Measurements from ENCODE around the gene EXOC6B.

The EXOC6B gene

GRCh38 chr2:72825257-72826155, at the start of gene EXOC6B:
EXOC6B (minus strand) TSS chr2:72826033.
- peak; percentile 95 for DNase-seq

- DNase-seq: no peak
These were observed 46.0 kb upstream of the EXOC6B start for GRCh38 chr2:72871880-72872279.

GRCh38 chr2:72871060-72871459, 45.2 kb upstream of the EXOC6B start:
- DNase-seq: no peak

- DNase-seq: no peak
These were observed 38.7 kb upstream of the EXOC6B start for GRCh38 chr2:72864500-72864899.

GRCh38 chr2:72863046-72863445, 37.2 kb upstream of the EXOC6B start:
- no peak for DNase-seq

DNA sequence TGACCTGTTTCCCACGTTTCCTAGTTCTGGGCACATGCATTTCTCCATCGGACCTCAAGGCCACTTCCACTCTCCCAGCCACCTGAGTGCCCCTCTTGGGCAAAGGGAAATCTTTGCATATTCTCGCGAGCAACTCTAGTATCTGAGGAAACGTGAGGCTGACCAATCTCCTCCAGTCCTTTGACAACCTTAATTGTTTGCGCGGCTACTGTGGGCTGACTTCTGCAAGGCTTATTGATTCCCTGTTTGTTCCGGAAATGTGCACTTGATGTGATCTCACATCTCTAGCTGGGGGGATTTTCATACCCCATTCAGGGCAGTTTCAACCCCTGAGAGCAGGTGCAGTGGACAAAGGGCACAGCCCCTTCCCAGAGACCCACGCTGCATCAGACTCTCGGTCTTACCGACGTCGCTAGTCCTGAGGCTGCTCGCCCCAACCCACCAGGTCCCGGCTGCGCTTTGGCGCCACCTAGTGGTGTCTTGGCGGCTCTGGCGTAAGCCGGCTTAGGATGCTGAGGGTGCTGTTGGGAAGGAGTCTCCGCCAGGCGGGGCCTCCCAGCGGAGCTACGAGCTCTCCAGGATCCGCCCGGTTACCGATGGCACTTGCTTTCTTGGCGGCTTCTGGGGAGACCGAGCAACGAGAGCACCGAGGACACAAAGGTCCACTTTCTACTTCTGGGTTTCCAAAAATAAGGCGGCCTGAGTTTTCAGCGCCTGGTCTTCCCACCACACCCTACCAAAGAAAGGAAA, 36.6 kb upstream of the EXOC6B start:
- DNase-seq: peak; percentile 93

- DNase-seq: peak; percentile 70
These were observed 34.0 kb upstream of the EXOC6B start for GRCh38 chr2:72859831-72860262.

GRCh38 chr2:72851333-72851732, 25.5 kb upstream of the EXOC6B start:
- no peak for DNase-seq

GRCh38 chr2:72849138-72849462, 23.3 kb upstream of the EXOC6B start:
- DNase-seq: no peak

GRCh38 chr2:72848436-72849137, 22.8 kb upstream of the EXOC6B start:
- DNase-seq: no peak

DNA sequence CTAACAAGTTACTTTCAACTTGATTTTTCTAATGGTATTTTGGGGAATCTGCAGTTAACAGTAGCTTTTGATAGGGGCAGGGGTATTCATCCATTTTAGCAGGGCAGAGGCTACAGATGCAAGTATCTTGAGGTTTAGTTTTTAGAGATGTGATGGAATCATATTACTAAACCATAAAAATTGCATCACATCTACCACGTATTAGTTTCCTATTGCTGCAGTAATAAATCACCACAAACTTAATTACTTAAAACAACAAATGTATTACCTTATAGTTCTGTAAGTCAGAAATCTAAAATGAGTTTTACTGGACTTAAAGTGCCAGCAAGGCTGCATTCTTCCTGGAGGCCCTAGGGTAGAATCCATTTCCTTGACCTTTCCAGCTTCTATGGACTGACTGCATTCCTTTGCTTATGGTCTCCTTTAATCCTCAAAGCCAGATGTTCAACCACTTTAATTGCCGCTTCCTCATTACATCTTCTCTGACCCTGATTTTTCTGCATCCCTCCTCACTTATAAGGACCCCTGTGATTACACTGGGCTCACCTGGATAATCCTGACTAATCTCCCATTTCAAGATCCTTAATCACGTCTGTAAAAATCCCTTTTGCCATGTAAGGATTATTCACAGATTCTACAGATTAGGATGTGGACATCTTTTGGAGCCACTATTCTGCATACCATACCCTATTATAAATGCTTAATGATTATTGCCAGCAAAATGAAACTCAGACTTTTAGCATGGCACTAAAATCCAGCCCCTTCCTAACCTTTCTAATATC, 21.9 kb upstream of the EXOC6B start:
- no peak for DNase-seq

DNA sequence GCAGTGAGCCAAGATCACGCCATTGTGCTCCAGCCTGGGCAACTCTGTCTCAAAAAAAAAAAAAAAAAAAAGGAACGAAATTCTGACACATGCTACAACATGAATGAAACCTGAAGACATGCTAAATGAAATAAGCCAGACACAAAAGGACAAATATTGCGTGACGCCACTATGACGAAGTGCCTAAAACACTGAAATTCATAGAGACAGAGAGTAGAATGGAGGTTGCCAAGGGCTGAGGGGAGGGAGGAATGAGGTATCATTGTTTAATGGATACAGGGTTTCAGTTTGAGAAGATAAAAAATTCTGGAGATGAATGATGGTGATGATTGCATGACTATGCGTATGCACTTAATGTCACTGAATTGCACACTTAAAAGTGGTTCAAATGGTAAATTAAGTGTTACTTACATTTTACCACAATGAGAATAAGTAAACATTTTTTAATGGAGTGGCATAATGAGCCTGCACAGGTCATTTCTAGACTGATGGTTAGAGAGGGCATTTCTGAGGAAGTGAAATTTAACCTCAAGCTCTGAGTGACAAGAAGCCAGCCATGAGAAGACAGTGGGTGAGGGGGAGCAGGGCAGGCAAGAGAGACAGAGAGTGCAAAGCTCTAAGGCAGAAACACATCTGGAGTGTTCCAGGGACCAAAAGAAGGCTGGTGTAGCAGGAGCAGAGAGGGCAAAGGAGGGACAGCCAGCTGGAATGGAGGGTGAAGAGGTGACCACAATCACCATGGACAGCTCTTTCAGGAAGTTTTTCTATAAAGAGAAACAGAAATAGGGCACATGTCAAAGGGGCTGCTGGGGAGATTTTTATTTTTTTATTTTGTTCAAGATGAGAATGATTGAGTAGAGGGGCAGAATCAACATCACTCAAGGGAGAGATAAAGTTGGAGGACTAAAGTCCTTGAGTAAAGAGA, 20.6 kb upstream of the EXOC6B start:
- DNase-seq: no peak

GRCh38 chr2:72843301-72843700, 17.5 kb upstream of the EXOC6B start:
- no peak for DNase-seq

- DNase-seq: no peak
These were observed 15.8 kb upstream of the EXOC6B start for GRCh38 chr2:72841462-72842125.

- DNase-seq: no peak
These were observed 14.2 kb upstream of the EXOC6B start for GRCh38 chr2:72840066-72840465.

DNA sequence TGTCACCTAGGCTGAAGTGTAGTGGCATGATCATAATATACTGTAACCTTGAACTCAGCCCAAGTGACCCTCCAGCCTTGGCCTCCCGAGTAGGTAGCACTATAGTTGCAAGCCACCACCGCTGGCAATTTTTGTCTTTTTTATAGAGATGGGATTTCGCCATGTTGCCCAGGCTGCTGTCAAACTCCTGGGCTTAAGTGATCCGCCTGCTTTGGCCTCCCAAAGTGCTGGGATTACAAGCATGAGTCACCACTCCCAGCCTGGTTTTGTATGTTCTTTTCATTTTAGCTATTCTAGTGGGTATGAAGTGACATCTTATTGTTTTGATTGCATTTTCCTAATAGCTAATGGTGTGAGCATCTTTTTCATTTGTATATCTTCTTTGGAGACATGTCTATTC, 11.3 kb upstream of the EXOC6B start:
- no peak for DNase-seq

DNA sequence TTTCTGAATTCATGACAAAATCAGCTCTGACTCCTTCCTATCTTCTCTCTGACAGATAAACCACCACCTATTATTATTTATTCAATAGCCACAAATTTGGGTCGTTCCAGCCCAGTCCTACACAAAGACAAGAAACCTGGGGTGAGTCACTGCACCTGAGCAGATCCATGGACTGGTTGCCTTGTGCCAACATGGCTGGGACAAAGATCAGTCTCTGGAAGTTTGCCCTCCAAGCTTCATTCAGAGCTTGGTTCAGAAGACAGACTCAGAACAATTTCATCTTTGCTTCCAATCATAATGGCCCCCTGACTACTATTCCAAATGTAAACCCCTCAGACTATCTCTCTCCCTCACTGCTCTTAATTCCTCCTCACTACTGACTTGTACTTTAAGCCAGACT, 9.6 kb upstream of the EXOC6B start:
- no peak for DNase-seq

DNA sequence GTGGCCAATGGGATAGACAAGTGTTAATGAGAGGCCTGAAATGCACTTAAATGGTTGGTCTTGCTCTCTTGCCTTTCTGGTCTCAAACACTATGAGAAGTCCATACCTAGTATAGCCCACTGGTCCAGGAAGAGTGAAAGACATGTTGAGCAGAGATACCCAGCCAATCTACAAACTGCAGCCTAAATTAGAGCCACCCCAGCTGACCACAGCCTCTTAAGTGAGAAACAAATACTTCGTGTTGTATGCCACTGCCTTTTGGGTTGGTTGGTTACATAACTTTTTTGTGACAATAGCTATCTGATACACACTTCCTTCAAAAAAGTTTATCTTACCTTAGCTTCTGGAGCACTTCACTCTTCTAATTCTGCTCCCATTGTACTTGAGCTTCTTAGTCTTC, 8.8 kb upstream of the EXOC6B start:
- DNase-seq: no peak

DNA sequence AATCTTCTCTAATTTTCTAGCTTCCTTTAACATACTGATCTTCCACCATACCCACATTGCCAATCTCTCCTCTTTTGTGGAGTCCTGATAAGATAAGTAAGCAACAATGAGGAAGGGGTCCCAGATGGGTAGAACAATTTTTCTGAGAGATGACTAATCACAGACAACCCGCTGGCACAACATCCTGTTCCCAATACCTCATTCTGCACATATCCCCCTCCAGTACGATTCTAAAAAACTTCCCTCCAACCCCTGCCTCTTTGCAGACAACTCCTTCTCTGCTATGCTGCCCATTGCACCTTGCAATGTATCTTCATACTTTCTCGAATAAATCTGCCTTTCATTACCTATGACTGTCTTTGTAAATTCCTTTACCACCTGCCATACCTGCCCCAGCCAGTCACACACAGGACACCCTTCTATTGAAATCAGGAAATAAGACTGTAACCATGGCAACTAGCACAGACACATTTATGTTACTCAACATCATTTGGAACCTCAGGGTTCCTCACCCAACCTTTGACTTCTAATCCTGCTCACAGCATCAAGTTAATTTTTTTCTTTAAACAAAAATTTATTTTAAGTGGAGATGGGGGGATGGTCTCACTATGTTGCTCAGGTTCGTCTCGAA, 7.4 kb upstream of the EXOC6B start:
- DNase-seq: no peak

- no peak for DNase-seq
These were observed 4.4 kb upstream of the EXOC6B start for GRCh38 chr2:72830273-72830672.

Data from stimulated activated CD8-positive, alpha-beta memory T cell treated with anti-CD3 and anti-CD28 coated beads, Interleukin-4, amount 100 ng/mL, for 48 hours (primary cell).